HEK293 (cell line): Measurements from ENCODE around the gene RAB7A.

Source experiments
- CTCF ChIP-seq: fragments of 450-650 bp; formaldehyde crosslinking; IDR thresholded peaks from 2 replicates; pipeline ENCODE4 v1.5.1; 2016; ENCODE audit warnings: missing biosample characterization, missing genetic modification characterization
- OVOL3 ChIP-seq: fragments of 450-650 bp; formaldehyde crosslinking; IDR thresholded peaks from 2 replicates; pipeline ENCODE4 v1.5.1; 2016; ENCODE audit warnings: missing biosample characterization, missing genetic modification characterization
- ZNF121 ChIP-seq: fragments of 450-650 bp; formaldehyde crosslinking; IDR thresholded peaks from 2 replicates; pipeline ENCODE4 v1.5.1; 2016; ENCODE audit warnings: missing biosample characterization, missing genetic modification characterization
- ZNF449 ChIP-seq: fragments of 450-650 bp; formaldehyde crosslinking; IDR thresholded peaks from 2 replicates; pipeline ENCODE4 v1.5.1; 2017; ENCODE audit warnings: missing biosample characterization, mild to moderate bottlenecking, missing genetic modification characterization, moderate library complexity

GRCh38 chr3:128730471-128730870 lies 4.5 kb downstream of the RAB7A start:
- TF ChIP-seq ZNF449 (tag by site-specific recombination) (no peak), CTCF (tag by site-specific recombination) (no peak), ZNF121 (no peak), OVOL3 (tag by site-specific recombination) (no peak)
